ENCODE measurements around the gene CACNA1E. TPM values are rescaled to one million over a fixed set of nuclear protein-coding genes. Genes with fewer than 3 reads are reported as not detected.

The CACNA1E gene
- total and polyA plus RNA-seq, 2 donors: 0.01 to 0.79 TPM

DNA sequence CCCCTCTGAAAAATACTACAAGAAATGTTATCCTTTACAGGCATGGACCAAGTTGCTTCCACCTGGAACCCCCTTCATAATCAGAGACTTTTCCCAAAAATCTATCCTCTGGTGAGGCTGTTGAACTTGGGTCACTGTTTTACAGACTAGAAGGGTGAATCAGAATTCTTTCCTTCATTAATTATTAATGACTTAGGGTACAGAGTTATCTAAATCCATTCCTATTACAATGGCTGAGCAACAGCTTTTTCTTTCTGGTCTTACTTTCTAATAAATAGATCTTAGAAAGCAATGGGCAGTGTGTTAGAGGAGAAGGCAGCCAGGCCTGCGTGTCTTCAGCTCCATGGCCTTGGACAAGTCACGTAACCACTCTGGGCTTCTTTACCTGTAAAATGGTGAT, 294.0 kb downstream of the CACNA1E start:
- Histone ChIP-seq H3K4me1 (ENCODE audit: insufficient read depth) (no peaks in the 10 kb centered on the region), H3K36me3 (ENCODE audit: insufficient read depth) (no peaks in the 10 kb centered on the region), H3K4me3 (ENCODE audit: low read depth, low read length) (no peak overlapping the region), H3K27ac (ENCODE audit: low read depth) (no peak overlapping the region)
- 88% methylated on average over 2 of the region's 2 CpGs for WGBS
- no peak for DNase-seq (ENCODE audit: extremely low spot score)

DNA sequence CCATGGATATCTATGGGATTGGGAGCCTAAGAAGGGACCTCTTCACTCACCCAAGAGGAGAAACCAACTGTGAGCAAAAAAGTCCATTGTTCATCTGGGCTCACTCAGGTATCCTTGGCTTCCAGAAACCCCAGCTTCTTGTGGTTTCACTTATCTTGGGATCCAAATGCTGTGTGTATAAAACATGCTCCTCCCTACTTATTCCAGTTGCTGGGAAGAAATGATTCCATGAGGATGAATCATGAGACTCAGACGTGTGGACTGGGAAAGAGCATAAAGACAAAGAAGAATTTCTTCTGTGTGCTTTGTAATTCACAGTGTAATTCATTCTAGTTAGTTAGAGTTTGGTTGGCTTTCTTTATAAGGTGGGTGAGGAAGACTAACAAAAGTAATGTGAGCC, 294.5 kb downstream of the CACNA1E start:
- Histone ChIP-seq H3K27ac (ENCODE audit: low read depth) (no peak overlapping the region), H3K4me1 (ENCODE audit: insufficient read depth) (no peaks in the 10 kb centered on the region), H3K36me3 (ENCODE audit: insufficient read depth) (no peaks in the 10 kb centered on the region), H3K4me3 (ENCODE audit: low read depth, low read length) (no peak overlapping the region)
- 25% methylated on average over 1 of the region's 1 CpG for WGBS
- no peak for DNase-seq (ENCODE audit: extremely low spot score)

DNA sequence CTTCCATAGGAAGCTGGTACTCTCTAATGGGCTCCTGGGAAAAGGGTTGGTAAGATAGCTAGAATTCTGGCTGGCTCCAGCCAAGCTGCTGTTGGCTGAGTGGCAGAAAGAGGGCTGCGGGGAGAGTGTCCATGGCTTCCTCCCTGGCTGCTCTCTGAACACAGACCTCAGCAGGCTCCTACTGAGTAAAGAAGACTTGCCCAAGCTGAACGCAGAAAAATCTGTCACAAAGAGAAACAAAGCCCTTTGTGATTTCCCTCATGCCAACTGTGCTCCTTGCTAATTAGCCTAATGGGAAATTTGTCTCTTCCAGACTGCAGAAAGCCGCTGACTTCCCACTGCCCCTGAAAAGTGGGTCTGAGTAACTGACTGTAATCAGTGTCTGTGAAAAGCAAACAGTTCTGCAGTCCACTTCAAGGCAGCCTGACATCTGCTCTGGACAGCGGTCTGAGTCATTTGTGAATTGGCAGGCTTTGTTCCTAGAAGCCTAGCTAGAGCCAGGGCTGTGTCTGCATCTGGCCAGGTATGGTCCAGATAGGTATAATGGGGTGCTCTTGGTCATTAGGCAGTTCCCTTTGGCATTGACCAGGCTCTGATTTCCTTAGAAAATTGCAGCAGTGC, 295.4 kb downstream of the CACNA1E start:
- Histone ChIP-seq H3K36me3 (ENCODE audit: insufficient read depth) (no peaks in the 10 kb centered on the region), H3K4me1 (ENCODE audit: insufficient read depth) (no peaks in the 10 kb centered on the region), H3K4me3 (ENCODE audit: low read depth, low read length) (no peak overlapping the region), H3K27ac (ENCODE audit: low read depth) (no peak overlapping the region)
- WGBS: 44% methylated on average over 4 of the region's 4 CpGs
- no peak for DNase-seq (ENCODE audit: extremely low spot score)

DNA sequence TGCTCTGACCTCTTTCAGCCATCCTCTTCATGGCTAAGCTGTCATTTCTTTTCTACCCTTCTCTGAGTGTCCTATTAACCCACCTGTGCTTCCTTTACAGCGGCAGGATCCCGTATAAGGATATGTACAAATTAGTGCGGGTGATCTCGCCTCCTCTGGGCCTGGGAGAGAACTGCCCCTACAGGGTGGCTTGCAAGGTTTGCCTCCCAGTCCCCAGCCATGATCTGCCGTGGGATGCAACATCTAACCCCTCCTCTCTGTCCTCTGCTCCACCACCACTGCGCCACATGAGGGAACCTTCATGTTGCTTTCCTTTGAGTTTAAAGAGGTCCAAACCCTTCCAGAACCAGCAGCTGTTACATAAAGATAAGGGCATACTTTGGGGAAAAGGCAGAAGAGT, 296.0 kb downstream of the CACNA1E start:
- DNase-seq (ENCODE audit: extremely low spot score): no peak
- no peaks in the 10 kb centered on the region for H3K36me3 ChIP-seq (ENCODE audit: insufficient read depth)
- no peak overlapping the region for H3K27ac ChIP-seq (ENCODE audit: low read depth)
- H3K4me3 ChIP-seq (ENCODE audit: low read depth, low read length): no peak overlapping the region
- 76% methylated on average over 6 of the region's 6 CpGs for WGBS
- no peaks in the 10 kb centered on the region for H3K4me1 ChIP-seq (ENCODE audit: insufficient read depth)

DNA sequence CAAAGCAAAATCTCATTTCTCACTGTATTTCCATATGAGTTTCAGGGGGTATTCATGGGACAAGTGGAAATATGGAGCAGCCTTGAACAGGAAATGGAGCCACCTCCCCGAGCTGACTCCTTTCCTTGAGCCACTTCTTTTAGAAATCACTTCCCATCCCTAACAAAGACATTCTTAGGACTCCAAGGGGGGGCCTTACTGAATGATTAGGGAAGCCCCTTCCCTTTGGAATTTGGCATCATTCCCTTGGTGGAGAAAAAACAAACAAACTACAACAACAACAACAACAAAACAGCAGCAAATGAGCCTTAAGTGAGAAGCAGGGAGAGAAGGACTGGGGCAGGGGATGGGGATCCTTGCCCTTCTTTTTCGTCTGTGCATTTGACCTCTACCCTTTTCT, 299.9 kb downstream of the CACNA1E start:
- no peak overlapping the region for H3K4me3 ChIP-seq (ENCODE audit: low read depth, low read length)
- no peaks in the 10 kb centered on the region for H3K36me3 ChIP-seq (ENCODE audit: insufficient read depth)
- no peak overlapping the region for H3K27ac ChIP-seq (ENCODE audit: low read depth)
- no peak for DNase-seq (ENCODE audit: extremely low spot score)
- no peaks in the 10 kb centered on the region for H3K4me1 ChIP-seq (ENCODE audit: insufficient read depth)
- 35% methylated on average over 2 of the region's 2 CpGs for WGBS

DNA sequence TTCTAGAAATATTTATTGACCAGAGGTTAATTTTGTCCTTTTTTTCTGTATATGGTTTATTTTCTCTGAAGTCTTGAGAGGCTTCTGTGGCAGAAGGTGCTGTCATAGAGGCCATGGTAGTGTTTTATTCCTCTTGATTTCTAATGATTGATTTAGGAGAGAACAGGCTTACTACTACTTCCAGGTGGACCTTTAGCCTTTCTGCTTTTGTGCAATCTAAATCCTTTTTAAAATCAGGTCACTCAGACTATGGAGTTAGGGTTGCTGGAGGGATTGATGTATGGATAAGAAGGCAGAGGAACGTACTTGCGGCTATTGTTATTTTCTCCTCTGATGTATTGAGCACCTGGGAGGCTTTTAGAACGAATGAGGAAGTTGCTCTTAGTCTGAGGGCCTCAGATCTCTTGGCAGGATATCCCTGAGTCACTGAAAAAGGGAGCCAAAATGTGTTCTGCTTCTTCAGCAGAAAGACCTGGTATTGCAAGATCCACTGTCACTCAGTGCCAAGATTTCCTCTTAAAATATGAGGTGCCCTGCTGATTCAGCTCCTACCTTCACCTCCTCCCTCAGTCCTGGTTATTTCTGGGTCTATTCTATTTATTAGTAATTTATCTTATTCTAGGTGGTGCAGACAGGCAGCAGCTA, 300.8 kb downstream of the CACNA1E start:
- H3K4me3 ChIP-seq (ENCODE audit: low read depth, low read length): no peak overlapping the region
- DNase-seq (ENCODE audit: extremely low spot score): no peak
- H3K27ac ChIP-seq (ENCODE audit: low read depth): no peak overlapping the region
- no peaks in the 10 kb centered on the region for H3K36me3 ChIP-seq (ENCODE audit: insufficient read depth)
- 53% methylated on average over 3 of the region's 3 CpGs for WGBS
- H3K4me1 ChIP-seq (ENCODE audit: insufficient read depth): no peaks in the 10 kb centered on the region

DNA sequence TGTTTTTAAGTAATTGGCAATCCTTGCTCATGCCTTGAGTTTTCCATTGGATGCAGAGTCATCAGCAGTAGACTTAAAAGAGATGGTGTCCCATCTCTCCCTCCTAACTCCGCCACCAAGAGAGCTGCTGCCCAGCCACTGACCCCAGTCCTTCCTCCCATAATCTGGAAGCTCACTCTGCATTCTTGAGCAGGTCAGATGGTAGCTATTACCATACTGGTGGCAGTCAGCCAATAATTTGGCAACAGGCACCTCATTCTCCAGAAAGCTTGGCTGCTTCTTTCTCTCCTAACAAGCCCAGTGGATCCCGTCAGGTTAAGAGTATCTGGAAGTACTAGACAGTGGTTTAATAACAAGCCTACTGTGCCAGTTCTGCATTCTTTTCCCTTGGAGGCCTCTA, 306.1 kb downstream of the CACNA1E start:
- H3K27ac ChIP-seq (ENCODE audit: low read depth): no peak overlapping the region
- no peak for DNase-seq (ENCODE audit: extremely low spot score)
- 68% methylated on average over 2 of the region's 2 CpGs for WGBS
- no peaks in the 10 kb centered on the region for H3K4me1 ChIP-seq (ENCODE audit: insufficient read depth)
- no peak overlapping the region for H3K4me3 ChIP-seq (ENCODE audit: low read depth, low read length)
- no peaks in the 10 kb centered on the region for H3K36me3 ChIP-seq (ENCODE audit: insufficient read depth)

DNA sequence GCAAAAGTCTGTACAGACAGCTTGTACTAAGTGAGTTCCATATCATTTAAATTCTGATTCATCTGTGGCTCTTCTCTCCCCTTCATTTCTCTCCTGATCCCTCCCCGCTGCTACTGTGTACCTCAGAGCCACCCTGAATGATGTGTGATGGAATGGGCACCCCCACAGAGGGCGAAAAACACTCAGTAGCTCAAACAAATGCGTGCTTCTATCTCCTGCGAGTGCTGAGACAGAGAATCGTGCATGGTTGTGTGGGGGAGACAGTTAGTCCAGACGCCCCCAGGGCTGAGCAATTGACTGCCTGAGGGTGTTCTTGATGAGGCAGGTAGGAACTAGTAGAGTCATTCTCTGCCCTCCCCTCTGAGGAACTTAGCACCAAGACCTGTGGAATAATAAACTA, 308.4 kb downstream of the CACNA1E start:
- Histone ChIP-seq H3K4me1 (ENCODE audit: insufficient read depth) (no peaks in the 10 kb centered on the region), H3K27ac (ENCODE audit: low read depth) (no peak overlapping the region), H3K4me3 (ENCODE audit: low read depth, low read length) (no peak overlapping the region), H3K36me3 (ENCODE audit: insufficient read depth) (no peaks in the 10 kb centered on the region)
- no peak for DNase-seq (ENCODE audit: extremely low spot score)
- WGBS: 76% methylated on average over 6 of the region's 6 CpGs

DNA sequence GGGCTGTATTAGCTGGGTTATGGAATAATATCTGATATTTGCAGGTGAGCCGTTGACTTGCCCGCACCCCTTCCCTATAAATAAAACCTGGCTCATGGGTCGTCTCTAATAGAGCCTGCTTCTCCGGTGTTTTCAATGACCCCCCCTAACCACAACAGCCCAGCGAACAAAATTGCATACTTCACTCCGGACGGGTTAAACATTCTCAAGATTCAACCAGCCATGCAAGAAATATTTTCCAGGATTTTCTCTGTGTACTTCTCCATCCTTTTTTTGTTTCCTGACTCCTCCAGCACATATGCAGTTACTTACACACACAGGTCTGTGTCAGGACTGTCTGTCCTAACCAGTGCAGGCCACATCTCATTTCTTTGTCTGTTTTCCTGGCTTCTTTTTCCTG, 310.5 kb downstream of the CACNA1E start:
- Histone ChIP-seq H3K36me3 (ENCODE audit: insufficient read depth) (no peaks in the 10 kb centered on the region), H3K4me3 (ENCODE audit: low read depth, low read length) (no peak overlapping the region), H3K27ac (ENCODE audit: low read depth) (no peak overlapping the region), H3K4me1 (ENCODE audit: insufficient read depth) (no peaks in the 10 kb centered on the region)
- no peak for DNase-seq (ENCODE audit: extremely low spot score)
- WGBS: 82% methylated on average over 7 of the region's 7 CpGs

DNA sequence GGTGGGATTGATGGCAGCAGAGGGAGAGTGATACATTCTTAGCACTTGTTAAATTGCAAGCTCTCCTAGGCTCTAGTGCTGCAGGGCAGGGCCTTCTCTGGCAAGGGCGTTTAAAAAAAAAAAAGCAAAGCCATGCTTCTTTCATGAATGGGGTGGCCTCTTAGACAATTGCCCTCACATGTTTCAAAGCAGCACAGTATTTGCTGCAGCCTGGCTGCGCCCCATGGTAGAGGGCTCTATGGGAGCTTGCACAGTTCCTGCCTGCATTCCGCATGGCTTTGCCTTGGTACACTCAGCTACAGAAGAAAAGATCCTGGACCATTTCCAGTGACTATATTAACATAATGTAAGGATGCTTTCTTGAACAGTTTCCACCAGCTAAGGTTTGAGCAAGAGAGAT, 311.0 kb downstream of the CACNA1E start:
- H3K36me3 ChIP-seq (ENCODE audit: insufficient read depth): no peaks in the 10 kb centered on the region
- no peak overlapping the region for H3K4me3 ChIP-seq (ENCODE audit: low read depth, low read length)
- WGBS: 67% methylated on average over 3 of the region's 3 CpGs

DNA sequence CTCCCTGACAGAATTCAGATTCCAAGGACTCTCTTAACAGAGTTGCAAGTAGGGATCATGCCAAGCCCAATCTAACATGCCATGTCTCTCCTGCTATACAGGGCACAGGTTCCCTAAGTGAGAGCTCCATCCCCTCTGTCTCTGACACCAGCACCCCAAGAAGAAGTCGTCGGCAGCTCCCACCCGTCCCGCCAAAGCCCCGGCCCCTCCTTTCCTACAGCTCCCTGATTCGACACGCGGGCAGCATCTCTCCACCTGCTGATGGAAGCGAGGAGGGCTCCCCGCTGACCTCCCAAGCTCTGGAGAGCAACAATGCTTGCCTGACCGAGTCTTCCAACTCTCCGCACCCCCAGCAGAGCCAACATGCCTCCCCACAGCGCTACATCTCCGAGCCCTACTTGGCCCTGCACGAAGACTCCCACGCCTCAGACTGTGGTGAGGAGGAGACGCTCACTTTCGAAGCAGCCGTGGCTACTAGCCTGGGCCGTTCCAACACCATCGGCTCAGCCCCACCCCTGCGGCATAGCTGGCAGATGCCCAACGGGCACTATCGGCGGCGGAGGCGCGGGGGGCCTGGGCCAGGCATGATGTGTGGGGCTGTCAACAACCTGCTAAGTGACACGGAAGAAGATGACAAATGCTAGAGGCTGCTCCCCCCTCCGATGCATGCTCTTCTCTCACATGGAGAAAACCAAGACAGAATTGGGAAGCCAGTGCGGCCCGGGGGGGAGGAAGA, 315.0 kb downstream of the CACNA1E start:
- Histone ChIP-seq H3K4me3 (ENCODE audit: low read depth, low read length) (no peak overlapping the region), H3K27ac (ENCODE audit: low read depth) (no peak overlapping the region), H3K4me1 (ENCODE audit: insufficient read depth) (no peaks in the 10 kb centered on the region), H3K36me3 (ENCODE audit: insufficient read depth) (no peaks in the 10 kb centered on the region)
- no peak for DNase-seq (ENCODE audit: extremely low spot score)
- WGBS: 90% methylated on average over 32 of the region's 32 CpGs

More for the DNA sequence above, 311.0 kb downstream of the CACNA1E start:
- no peaks in the 10 kb centered on the region for H3K4me1 ChIP-seq (ENCODE audit: insufficient read depth)
- no peak overlapping the region for H3K27ac ChIP-seq (ENCODE audit: low read depth)
- no peak for DNase-seq (ENCODE audit: extremely low spot score)

DNA sequence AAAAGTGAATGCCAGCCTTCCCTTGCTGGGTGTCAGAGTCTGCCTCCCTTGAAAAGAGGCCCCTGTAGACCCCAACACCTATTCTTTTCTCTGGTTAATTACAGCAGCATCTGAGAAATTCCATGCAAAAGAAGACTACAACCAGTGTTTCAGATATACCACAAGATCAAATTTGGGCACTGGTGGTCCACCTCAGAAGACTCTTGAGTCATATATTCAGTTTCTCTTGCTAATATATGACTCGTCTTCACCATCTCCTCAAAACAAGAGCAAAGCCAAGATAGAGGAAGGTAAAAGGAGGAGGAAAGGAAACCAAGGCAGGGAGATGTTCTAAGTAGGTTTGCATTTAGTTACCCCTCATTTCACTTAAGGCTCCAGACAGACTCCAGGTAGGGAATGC, 318.3 kb downstream of the CACNA1E start:
- H3K4me1 ChIP-seq (ENCODE audit: insufficient read depth): no peaks in the 10 kb centered on the region
- H3K36me3 ChIP-seq (ENCODE audit: insufficient read depth): no peaks in the 10 kb centered on the region
- no peak overlapping the region for H3K27ac ChIP-seq (ENCODE audit: low read depth)
- 40% methylated on average over 1 of the region's 1 CpG for WGBS
- no peak overlapping the region for H3K4me3 ChIP-seq (ENCODE audit: low read depth, low read length)
- no peak for DNase-seq (ENCODE audit: extremely low spot score)

DNA sequence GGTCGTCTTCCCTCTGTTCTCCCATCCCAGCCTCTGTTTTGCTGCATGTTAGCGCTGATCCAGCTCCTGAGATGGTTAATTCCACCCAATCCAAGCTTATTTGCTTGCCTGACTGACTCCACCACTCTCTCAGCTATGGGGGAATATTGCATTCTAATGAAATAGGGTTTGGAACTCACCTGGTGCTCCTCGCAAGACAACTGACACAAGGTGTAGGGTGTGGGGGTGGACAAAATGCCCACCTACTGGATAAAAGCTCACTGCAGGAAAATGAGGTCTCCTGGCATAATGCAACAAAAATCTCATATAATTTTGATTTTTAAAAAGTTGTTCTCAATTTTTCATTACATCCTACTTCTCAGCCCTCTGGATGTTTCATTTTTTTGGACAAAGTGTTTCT, 319.1 kb downstream of the CACNA1E start:
- Histone ChIP-seq H3K4me3 (ENCODE audit: low read depth, low read length) (no peak overlapping the region), H3K36me3 (ENCODE audit: insufficient read depth) (no peaks in the 10 kb centered on the region), H3K4me1 (ENCODE audit: insufficient read depth) (no peaks in the 10 kb centered on the region), H3K27ac (ENCODE audit: low read depth) (no peak overlapping the region)
- no peak for DNase-seq (ENCODE audit: extremely low spot score)
- 87% methylated on average over 3 of the region's 3 CpGs for WGBS

DNA sequence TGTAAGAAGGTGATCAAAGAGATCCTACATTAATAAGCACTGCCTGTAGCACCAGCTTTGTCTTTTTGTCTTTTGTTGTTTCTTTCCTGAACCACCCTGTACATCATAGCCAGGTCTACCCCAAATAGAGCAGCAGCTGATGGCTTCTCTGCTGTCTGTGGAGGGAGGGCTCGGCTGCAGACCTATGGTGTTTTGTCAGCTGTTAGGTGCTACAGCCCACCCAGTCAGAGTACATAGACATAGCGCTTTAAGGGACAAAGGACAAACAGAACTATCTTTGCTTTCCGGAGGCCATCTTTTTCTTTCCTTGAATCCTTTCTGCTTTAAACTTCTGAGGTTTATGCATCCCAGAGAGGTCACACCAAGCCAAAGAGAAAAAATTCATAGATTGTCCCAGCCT, 320.1 kb downstream of the CACNA1E start:
- Histone ChIP-seq H3K4me1 (ENCODE audit: insufficient read depth) (no peaks in the 10 kb centered on the region), H3K4me3 (ENCODE audit: low read depth, low read length) (no peak overlapping the region), H3K36me3 (ENCODE audit: insufficient read depth) (no peaks in the 10 kb centered on the region), H3K27ac (ENCODE audit: low read depth) (no peak overlapping the region)
- WGBS: 78% methylated on average over 3 of the region's 3 CpGs
- DNase-seq (ENCODE audit: extremely low spot score): no peak

All from urinary bladder (tissue), 4 donors.